ENCODE data around the gene CYB5D1.

The CYB5D1 gene

GRCh38 chr17:7856011-7856810 is 1.6 kb upstream of the CYB5D1 start:
- peak; percentile 68 for DNase-seq (ENCODE audit: low spot score)

GRCh38 chr17:7856811-7857712 is 741 bp upstream of the CYB5D1 start, which contains the start of gene NAA38:
Gene NAA38, minus strand, starts transcription at chr17:7857559. Its CDS starts 96 bp downstream, at chr17:7857463.
- peak; percentile 99 for DNase-seq (ENCODE audit: low spot score)

GRCh38 chr17:7858522-7858810 is 663 bp downstream of the CYB5D1 start:
- DNase-seq (ENCODE audit: low spot score), result peak; percentile 83

GRCh38 chr17:7859028-7859427 is 1.2 kb downstream of the CYB5D1 start:
- peak; percentile 48 for DNase-seq (ENCODE audit: low spot score)

- peak; percentile 73 for DNase-seq (ENCODE audit: low spot score)
Measured at GRCh38 chr17:7862692-7863437, 5.1 kb downstream of the CYB5D1 start.

GRCh38 chr17:7864384-7864783 is 6.6 kb downstream of the CYB5D1 start:
- DNase-seq (ENCODE audit: low spot score), result peak; percentile 15

GRCh38 chr17:7864995-7865650 is 7.3 kb downstream of the CYB5D1 start:
- peak; percentile 14 for DNase-seq (ENCODE audit: low spot score)

- peak; percentile 24 for DNase-seq (ENCODE audit: low spot score)
Measured at GRCh38 chr17:7867881-7868329, 10.1 kb downstream of the CYB5D1 start.

GRCh38 chr17:7873051-7873450 is 15.2 kb downstream of the CYB5D1 start:
- DNase-seq (ENCODE audit: low spot score), result peak; percentile 44

GRCh38 chr17:7875804-7876370 is 18.1 kb downstream of the CYB5D1 start:
- no peak for DNase-seq (ENCODE audit: low spot score)

GRCh38 chr17:7878234-7878633 is 20.4 kb downstream of the CYB5D1 start:
- DNase-seq (ENCODE audit: low spot score), result peak; percentile 17

GRCh38 chr17:7880076-7880868 is 22.5 kb downstream of the CYB5D1 start:
- peak; percentile 7 for DNase-seq (ENCODE audit: low spot score)

- peak; percentile 42 for DNase-seq (ENCODE audit: low spot score)
Measured at GRCh38 chr17:7881276-7882054, 23.7 kb downstream of the CYB5D1 start.

GRCh38 chr17:7882068-7882467 is 24.3 kb downstream of the CYB5D1 start:
- DNase-seq (ENCODE audit: low spot score), result peak; percentile 41

- peak; percentile 31 for DNase-seq (ENCODE audit: low spot score)
Measured at GRCh38 chr17:7882629-7883028, 24.8 kb downstream of the CYB5D1 start.

- no peak for DNase-seq (ENCODE audit: low spot score)
Measured at GRCh38 chr17:7883781-7884386, 26.1 kb downstream of the CYB5D1 start.

- no peak for DNase-seq (ENCODE audit: low spot score)
Measured at GRCh38 chr17:7884581-7885366, 27.0 kb downstream of the CYB5D1 start.

Measured in ecto neural progenitor cell (in vitro differentiated cells).